Measurements from ENCODE around the gene ACOT11.

ACOT11 gene

GRCh38 chr1:54652168-54652567, 104.1 kb downstream of the ACOT11 start:
- no peak for DNase-seq

- peak; percentile 76 for DNase-seq
These were observed 105.0 kb downstream of the ACOT11 start for GRCh38 chr1:54653036-54653435.

- no peak for DNase-seq
These were observed 110.3 kb downstream of the ACOT11 start for GRCh38 chr1:54658164-54658913.
